GM21423 (cell line): ENCODE results near the gene TRIM72.
"Not testable (repeated sequence)": the region's sequence is repeated elsewhere in the genome, so short reads cannot be mapped to it uniquely, and the experiment has no call there.

ENCODE experiments used
- ATAC-seq: cut with Tn5 transposase; IDR thresholded peaks from one replicate; pipeline ENCODE4 v1.9.1; 2021; ENCODE audit warnings: mild to moderate bottlenecking, moderate library complexity; ENCODE audit not compliant: unreplicated experiment

Gene TRIM72

GRCh38 chr16:31213342-31213741, 577 bp upstream of the TRIM72 start:
- ATAC-seq, result no peak

DNA sequence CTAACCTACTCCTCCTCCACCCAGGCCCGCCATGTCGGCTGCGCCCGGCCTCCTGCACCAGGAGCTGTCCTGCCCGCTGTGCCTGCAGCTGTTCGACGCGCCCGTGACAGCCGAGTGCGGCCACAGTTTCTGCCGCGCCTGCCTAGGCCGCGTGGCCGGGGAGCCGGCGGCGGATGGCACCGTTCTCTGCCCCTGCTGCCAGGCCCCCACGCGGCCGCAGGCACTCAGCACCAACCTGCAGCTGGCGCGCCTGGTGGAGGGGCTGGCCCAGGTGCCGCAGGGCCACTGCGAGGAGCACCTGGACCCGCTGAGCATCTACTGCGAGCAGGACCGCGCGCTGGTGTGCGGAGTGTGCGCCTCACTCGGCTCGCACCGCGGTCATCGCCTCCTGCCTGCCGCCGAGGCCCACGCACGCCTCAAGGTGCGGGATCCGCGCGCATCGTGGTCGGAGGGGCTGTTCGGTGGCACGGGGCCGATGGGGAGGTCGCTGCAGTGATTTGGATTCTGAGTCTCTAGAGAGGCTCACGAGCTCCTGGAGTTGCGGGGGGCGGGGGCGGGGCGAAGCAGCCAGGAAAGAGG, 878 bp downstream of the TRIM72 start:
- ATAC-seq, result no peak

DNA sequence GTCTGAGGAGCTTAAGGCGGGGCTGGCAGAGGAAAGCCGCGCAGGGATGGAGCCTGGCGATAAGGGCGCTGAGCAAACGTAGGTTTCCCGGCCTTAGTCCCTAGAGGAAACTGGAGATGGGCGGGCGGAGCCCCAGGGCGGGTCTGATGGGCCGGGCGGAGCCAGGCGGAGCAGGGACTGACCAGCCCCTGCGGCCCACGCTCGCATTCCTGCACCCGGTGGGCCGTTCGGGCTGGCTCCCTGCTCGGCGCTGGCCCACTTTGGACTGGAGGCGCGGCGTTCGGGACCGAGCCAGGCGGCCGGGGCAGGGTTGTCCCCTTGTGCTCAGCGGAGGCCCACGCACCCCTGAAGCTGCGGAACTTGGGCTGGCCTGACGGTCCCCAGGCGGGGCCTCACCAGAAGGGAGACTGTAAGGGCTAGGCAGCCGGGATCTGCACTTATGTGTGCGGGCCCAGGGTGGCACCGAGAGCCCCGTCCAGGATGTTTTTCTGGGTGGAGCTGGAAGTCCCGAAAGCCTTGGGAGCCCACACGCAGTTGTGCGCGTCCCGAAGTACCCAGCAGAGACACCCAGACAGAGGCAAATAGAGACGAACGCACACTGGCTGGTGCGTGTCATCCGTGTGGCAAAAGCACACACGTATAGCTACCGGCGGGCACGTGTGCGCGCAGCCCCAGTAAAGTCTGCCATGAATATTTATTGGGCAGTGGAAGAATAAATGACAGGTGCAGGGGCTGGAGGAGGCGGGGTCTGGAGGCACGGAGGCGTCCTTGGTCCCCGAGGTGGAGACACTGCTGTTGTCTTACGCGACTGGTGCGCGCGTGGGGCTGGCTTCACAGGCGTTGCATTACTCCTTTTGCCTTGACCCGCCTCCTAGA, 1.6 kb downstream of the TRIM72 start:
- no peak for ATAC-seq

DNA sequence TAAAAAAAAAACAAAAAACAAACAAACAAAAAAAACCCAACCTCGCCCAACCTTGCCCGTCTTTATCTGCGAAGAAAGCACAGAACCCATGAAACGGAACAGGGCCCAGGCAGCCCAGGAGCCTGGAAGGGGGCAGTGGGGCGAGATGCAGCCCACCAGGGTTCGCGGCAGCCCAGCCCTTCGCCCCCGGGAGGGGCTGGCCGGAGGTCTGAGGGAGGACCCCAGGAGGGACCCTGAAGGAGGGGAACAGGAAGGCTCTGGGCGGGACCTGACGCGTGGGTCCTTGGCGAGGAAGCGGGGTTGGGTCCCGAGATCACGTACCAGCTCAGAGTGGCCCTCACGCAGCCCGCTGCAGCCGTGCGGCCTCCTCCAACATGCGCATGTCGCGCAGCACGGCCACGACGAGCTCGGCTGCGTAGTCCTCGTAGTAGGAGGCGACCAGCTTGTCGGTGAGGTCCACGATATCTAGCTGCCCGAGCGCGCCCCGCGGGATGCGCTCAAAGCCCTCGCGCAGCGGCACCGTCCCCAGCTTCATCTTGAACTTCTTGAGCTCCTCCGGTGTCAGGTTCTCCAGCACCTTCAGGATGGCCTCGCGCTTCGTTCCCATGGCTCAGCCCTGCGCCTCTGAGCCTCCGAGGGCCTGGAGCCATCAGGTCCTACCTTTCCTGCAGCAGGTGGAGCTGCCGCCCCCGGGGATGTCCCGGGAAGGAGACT, 2.7 kb downstream of the TRIM72 start, which contains the start of gene PYDC1:
PYDC1 (minus strand) TSS at position 714 of the 714 bp plus-strand sequence; CDS start at position 607, 107 bp downstream.
- ATAC-seq, result no peak

GRCh38 chr16:31217136-31217530, 3.2 kb downstream of the TRIM72 start:
- ATAC-seq, result no peak

DNA sequence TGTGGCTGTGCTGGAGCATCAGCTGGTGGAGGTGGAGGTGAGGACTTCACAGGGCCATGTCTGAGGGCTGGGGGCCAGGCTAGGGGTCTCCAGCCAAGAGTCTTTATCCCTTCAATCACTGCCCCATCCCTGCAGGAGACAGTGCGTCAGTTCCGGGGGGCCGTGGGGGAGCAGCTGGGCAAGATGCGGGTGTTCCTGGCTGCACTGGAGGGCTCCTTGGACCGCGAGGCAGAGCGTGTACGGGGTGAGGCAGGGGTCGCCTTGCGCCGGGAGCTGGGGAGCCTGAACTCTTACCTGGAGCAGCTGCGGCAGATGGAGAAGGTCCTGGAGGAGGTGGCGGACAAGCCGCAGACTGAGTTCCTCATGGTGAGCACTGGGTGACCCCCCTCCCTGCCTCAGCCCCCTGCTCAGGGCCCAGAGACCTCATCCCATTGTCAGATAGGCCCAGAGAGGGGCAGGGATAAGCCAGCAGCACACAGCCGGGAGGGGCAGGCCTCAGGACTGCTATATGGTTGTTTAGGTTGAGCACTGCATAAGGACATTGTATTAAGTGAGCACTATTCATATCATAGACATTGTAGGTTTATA, 5.3 kb downstream of the TRIM72 start:
- no peak for ATAC-seq

- no peak for ATAC-seq
These were observed 7.6 kb downstream of the TRIM72 start for GRCh38 chr16:31221357-31222160.

GRCh38 chr16:31223044-31223443, 9.1 kb downstream of the TRIM72 start:
- ATAC-seq, result no peak

DNA sequence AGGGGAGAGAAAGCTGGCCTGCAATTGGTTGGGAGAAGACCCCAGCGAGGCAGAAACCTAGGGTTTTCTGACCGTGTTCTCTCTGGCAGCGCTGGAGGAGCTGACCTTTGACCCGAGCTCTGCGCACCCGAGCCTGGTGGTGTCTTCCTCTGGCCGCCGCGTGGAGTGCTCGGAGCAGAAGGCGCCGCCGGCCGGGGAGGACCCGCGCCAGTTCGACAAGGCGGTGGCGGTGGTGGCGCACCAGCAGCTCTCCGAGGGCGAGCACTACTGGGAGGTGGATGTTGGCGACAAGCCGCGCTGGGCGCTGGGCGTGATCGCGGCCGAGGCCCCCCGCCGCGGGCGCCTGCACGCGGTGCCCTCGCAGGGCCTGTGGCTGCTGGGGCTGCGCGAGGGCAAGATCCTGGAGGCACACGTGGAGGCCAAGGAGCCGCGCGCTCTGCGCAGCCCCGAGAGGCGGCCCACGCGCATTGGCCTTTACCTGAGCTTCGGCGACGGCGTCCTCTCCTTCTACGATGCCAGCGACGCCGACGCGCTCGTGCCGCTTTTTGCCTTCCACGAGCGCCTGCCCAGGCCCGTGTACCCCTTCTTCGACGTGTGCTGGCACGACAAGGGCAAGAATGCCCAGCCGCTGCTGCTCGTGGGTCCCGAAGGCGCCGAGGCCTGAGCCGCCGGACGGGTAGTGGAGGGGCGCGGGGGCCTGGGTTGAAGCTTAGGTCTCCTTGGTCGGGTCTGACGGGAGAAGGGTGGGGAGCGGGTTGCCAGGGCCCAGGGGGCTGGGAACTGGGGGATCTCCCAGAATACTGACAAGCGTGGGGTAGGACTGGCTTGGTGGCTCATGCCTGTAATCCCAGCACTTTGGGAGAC, 10.4 kb downstream of the TRIM72 start:
- no peak for ATAC-seq

GRCh38 chr16:31225193-31225592, 11.3 kb downstream of the TRIM72 start:
- ATAC-seq, result no peak

DNA sequence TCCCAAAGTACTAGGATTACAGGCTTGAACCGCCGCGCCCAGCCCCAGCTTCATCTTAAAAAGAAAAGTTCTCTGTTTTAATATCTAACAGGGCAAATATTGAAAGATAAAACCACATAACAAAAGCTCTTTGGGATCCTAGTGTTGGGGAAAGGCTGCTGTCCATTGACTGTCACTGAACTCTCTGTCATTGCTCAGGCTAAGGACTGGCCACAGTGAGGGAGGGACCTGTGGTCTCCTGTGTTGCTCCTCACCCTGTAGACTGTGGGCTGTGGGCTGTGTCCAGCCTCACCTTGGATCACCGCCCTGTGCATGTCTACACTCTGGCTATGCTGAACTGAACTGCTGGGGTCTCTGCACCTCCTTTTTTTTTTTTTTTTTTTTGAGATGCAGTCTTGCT, 14.3 kb downstream of the TRIM72 start:
- no peak for ATAC-seq

DNA sequence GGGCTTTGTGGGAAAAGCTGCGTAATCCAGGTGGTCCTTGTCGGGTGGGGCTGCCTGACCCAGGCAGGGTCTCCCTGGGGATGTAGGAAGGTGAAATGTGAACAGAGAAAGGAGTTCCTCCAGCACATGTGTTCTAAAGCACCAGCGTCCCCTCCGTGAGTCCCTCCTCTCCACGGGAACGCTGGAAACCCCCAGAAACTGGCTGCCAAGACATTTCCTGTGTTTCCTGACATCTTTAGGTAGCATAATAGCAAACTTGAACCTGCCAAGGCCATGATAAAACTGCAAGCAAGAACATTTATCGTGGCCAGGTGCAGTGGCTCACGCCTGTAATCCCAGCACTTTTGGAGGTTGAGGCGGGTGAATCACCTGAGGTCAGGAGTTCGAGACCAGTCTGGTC, 15.6 kb downstream of the TRIM72 start:
- no peak for ATAC-seq

DNA sequence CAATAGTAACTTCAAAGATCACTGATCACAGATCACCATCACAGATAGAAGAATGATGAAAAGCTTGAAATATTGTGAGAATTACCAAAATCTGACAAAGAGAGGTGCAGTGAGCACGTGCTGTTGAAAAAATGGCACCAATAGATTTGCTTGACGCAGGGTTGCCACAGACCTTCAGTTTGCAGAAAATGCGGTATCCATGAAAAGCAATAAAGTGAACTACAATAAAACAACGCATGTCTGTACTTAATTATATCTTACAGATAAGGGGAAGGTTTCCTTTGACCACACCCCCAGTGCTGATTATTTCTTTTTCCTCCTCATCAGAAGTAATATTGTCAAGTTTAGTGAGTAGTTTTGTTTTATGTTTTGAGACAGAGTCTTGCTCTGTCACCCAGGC, 24.1 kb downstream of the TRIM72 start:
- no peak for ATAC-seq

DNA sequence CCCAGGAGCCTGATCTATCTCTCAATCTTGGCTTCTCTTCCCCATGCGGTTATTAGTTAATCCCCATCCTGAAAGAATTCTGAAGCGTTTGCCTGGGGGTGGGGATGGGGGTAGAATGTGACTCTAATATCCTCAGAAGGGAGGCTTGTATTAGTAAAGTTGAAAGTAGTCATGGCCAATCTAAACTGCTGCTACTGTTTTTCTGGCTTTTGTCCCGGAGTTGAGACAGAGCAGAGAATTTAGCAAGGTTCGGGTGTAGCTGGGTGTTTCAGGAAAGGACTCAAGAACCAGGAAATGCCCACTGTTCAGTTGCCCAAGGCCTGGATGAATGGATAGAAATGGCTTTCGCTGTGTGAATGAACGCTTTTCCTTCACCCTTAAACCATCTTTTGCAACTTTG, 28.3 kb downstream of the TRIM72 start:
- ATAC-seq, result no peak

- ATAC-seq, result no peak
These were observed 30.1 kb downstream of the TRIM72 start for GRCh38 chr16:31243734-31244670.

- not testable (repeated sequence) for ATAC-seq
These were observed 31.7 kb downstream of the TRIM72 start for GRCh38 chr16:31245598-31245997.

- ATAC-seq, result no peak
These were observed 32.4 kb downstream of the TRIM72 start for GRCh38 chr16:31246296-31246695.

DNA sequence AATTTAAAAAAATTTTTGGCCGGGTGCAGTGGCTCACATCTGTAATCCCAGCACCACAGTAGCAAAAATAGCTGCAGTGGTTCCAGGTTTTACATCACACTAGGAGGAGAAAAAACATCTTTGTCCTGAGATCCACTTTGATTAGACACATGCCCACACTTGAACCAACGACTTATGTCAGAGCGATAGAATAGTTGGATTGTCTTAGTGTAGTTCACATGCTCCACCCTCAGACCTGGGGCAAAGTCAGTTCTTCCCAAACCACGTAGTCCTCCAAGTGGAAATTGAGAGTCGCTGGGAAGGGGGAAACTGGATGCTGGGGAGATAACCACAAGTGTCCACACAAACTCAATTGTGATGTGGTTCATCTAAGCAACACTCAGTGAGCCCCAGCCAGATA, 34.4 kb downstream of the TRIM72 start:
- ATAC-seq, result no peak
